Chondrocyte (in vitro differentiated cells): Measurements from ENCODE around the gene TUBA3C. TPM values are rescaled to one million over a fixed set of nuclear protein-coding genes. Genes with fewer than 3 reads are reported as not detected.
"Not testable (repeated sequence)": the region's sequence is repeated elsewhere in the genome, so short reads cannot be mapped to it uniquely, and the experiment has no call there.

ENCODE experiments used
- DNase-seq: peaks from one replicate; pipeline ENCODE4 v3.0.0; 2021; ENCODE audit warnings: mixed read lengths, low spot score
- H3K27ac Mint-ChIP-seq: one replicate; pipeline ENCODE4 v1.8.0; 2021; ENCODE audit warnings: mild to moderate bottlenecking, moderate library complexity, mixed read lengths; ENCODE audit not compliant: unreplicated experiment
- H3K27me3 Mint-ChIP-seq: 2 replicates; pipeline ENCODE4 v1.8.0; 2021; ENCODE audit warnings: low read depth, mixed read lengths
- H3K36me3 Mint-ChIP-seq: 2 replicates; pipeline ENCODE4 v1.8.0; 2021; ENCODE audit warnings: low read depth, mixed read lengths
- H3K4me1 Mint-ChIP-seq: 2 replicates; pipeline ENCODE4 v1.8.0; 2021; ENCODE audit warnings: low read depth, mild to moderate bottlenecking, mixed read lengths
- H3K4me3 Mint-ChIP-seq: one replicate; pipeline ENCODE4 v1.8.0; 2021; ENCODE audit warnings: mild to moderate bottlenecking, moderate library complexity, mixed read lengths; ENCODE audit not compliant: unreplicated experiment
- H3K9me3 Mint-ChIP-seq: 2 replicates; pipeline ENCODE4 v1.8.0; 2021; ENCODE audit warnings: low read depth, mixed read lengths
- total RNA-seq: library from RNA; stranded (reverse); gene quantifications from 3 replicates; pipeline ENCODE4 v1.2.1, GENCODE V29; 2021
- TF ChIP-seq, protein P1 (sequence below): fragments of 200-600 bp; sonication (generic); IDR thresholded peaks from 2 replicates; pipeline ENCODE4 v1.5.0; 2021; ENCODE audit warnings: antibody characterized with exemption, mild to moderate bottlenecking, moderate library complexity

Gene TUBA3C
- total RNA-seq, 1 donor from 2014 or later, result not detected

DNA sequence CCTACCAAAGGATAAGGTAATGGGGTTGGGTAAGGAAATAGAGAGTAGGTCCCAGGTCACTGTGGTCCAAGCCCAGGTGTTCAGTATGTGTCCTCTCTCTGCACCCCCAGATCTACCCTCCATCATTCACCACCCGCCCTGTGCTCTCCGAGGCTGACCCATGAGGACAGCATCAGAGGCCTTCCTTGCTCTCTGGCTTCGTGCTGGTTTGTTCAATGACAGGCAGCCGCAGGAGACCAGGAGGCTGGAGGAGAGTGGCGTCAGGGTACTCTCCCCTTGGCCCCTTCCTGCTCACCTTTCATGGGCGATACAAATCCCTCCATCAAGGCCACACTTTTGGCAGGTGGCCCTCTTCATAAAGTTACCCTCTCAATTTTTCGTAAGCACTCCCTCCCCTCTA is 1.7 kb downstream of the TUBA3C start:
- Mint-ChIP-seq H3K27ac (no peak overlapping the region), H3K27me3 (no peaks in the 10 kb centered on the region), H3K9me3 (peaks cover 42% of the 10 kb centered on the region), H3K36me3 (no peaks in the 10 kb centered on the region), H3K4me3 (no peak overlapping the region), H3K4me1 (no peaks in the 10 kb centered on the region)
- peak; percentile 47 for DNase-seq
- TF ChIP-seq, protein P1, sequence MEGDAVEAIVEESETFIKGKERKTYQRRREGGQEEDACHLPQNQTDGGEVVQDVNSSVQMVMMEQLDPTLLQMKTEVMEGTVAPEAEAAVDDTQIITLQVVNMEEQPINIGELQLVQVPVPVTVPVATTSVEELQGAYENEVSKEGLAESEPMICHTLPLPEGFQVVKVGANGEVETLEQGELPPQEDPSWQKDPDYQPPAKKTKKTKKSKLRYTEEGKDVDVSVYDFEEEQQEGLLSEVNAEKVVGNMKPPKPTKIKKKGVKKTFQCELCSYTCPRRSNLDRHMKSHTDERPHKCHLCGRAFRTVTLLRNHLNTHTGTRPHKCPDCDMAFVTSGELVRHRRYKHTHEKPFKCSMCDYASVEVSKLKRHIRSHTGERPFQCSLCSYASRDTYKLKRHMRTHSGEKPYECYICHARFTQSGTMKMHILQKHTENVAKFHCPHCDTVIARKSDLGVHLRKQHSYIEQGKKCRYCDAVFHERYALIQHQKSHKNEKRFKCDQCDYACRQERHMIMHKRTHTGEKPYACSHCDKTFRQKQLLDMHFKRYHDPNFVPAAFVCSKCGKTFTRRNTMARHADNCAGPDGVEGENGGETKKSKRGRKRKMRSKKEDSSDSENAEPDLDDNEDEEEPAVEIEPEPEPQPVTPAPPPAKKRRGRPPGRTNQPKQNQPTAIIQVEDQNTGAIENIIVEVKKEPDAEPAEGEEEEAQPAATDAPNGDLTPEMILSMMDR, result no peak

GRCh38 chr13:19178901-19179593 is 2.6 kb downstream of the TUBA3C start:
- Mint-ChIP-seq H3K27ac (no peak overlapping the region), H3K36me3 (no peaks in the 10 kb centered on the region), H3K4me1 (no peaks in the 10 kb centered on the region), H3K9me3 (peaks cover 35% of the 10 kb centered on the region), H3K4me3 (no peak overlapping the region), H3K27me3 (no peaks in the 10 kb centered on the region)
- TF ChIP-seq, protein P1, result no peak
- peak; percentile 24 for DNase-seq

- not testable (repeated sequence) for H3K36me3 Mint-ChIP-seq, H3K27ac Mint-ChIP-seq, H3K4me1 Mint-ChIP-seq, H3K27me3 Mint-ChIP-seq, H3K4me3 Mint-ChIP-seq
- peak; percentile 60 for DNase-seq
- peaks cover 33% of the 10 kb centered on the region for H3K9me3 Mint-ChIP-seq
These were observed 4.4 kb downstream of the TUBA3C start for GRCh38 chr13:19176981-19177776.

- TF ChIP-seq, protein P1, result no peak
- Mint-ChIP-seq H3K27ac (peak overlapping the region; percentile 49), H3K36me3 (no peaks in the 10 kb centered on the region), H3K9me3 (peaks cover 39% of the 10 kb centered on the region), H3K4me1 (no peaks in the 10 kb centered on the region), H3K27me3 (no peaks in the 10 kb centered on the region), H3K4me3 (no peak overlapping the region)
- peak; percentile 68 for DNase-seq
These were observed 7.9 kb downstream of the TUBA3C start for GRCh38 chr13:19173752-19174151.

GRCh38 chr13:19172647-19173030 is 9.0 kb downstream of the TUBA3C start:
- no peaks in the 10 kb centered on the region for H3K36me3 Mint-ChIP-seq
- no peaks in the 10 kb centered on the region for H3K27me3 Mint-ChIP-seq
- TF ChIP-seq, protein P1, result no peak
- DNase-seq, result peak; percentile 49
- no peaks in the 10 kb centered on the region for H3K4me1 Mint-ChIP-seq
- peaks cover 34% of the 10 kb centered on the region for H3K9me3 Mint-ChIP-seq
- no peak overlapping the region for H3K27ac Mint-ChIP-seq
- H3K4me3 Mint-ChIP-seq, result no peak overlapping the region
